HL-60 (cell line): ENCODE results near the gene KCNC1.

Experiments
- TF ChIP-seq, protein P1 (sequence below): IDR thresholded peaks from one replicate; pipeline ENCODE4 v1.5.1; 2011; ENCODE audit warnings: low read length, control low read depth, inconsistent platforms; ENCODE audit not compliant: insufficient read depth
- TF ChIP-seq, protein P2 (sequence below): IDR thresholded peaks from 2 replicates; pipeline ENCODE4 v1.6.1; 2012; ENCODE audit warnings: low read depth; ENCODE audit not compliant: insufficient replicate concordance

DNA sequence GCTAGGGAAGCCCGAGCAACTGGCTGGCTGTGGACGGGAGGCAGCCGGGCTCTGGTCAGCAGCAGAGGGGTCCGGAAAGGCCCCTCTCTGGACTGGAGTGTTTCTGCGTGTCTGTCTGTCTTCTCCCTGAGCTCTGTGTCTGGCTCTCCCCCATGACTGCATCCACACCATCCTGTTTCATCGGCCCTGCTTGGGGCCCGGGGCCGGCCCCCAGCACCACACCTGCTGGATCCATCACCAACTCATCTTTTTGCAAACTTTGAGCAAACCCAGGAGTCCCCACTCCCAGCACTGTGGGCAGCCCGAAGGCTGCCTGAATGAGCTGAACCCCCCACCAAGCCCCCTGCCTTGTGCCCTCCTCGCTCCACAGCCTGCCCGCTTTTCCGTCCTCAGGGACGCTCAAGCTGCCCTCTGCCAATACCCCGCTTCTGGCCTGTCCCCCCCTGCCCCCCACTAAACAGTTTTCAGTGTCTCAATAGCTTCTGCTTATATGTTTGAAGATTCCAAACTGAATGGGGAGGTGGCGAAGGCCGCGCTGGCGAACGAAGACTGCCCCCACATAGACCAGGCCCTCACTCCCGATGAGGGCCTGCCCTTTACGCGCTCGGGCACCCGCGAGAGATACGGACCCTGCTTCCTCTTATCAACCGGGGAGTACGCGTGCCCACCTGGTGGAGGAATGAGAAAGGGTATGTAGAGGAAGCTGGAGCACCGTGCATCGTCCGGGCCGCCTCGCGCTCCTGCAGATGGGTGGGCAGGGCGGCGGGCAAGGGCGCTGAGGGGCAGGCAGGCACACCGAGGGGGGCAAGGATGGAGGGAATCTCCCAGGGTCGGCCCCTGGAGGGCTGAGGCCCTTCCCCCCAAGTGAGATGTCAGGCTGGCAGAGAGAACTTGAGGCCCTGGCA lies 44.6 kb downstream of the KCNC1 start:
- TF ChIP-seq, protein P1, sequence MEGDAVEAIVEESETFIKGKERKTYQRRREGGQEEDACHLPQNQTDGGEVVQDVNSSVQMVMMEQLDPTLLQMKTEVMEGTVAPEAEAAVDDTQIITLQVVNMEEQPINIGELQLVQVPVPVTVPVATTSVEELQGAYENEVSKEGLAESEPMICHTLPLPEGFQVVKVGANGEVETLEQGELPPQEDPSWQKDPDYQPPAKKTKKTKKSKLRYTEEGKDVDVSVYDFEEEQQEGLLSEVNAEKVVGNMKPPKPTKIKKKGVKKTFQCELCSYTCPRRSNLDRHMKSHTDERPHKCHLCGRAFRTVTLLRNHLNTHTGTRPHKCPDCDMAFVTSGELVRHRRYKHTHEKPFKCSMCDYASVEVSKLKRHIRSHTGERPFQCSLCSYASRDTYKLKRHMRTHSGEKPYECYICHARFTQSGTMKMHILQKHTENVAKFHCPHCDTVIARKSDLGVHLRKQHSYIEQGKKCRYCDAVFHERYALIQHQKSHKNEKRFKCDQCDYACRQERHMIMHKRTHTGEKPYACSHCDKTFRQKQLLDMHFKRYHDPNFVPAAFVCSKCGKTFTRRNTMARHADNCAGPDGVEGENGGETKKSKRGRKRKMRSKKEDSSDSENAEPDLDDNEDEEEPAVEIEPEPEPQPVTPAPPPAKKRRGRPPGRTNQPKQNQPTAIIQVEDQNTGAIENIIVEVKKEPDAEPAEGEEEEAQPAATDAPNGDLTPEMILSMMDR: no peak
- TF ChIP-seq, protein P2, sequence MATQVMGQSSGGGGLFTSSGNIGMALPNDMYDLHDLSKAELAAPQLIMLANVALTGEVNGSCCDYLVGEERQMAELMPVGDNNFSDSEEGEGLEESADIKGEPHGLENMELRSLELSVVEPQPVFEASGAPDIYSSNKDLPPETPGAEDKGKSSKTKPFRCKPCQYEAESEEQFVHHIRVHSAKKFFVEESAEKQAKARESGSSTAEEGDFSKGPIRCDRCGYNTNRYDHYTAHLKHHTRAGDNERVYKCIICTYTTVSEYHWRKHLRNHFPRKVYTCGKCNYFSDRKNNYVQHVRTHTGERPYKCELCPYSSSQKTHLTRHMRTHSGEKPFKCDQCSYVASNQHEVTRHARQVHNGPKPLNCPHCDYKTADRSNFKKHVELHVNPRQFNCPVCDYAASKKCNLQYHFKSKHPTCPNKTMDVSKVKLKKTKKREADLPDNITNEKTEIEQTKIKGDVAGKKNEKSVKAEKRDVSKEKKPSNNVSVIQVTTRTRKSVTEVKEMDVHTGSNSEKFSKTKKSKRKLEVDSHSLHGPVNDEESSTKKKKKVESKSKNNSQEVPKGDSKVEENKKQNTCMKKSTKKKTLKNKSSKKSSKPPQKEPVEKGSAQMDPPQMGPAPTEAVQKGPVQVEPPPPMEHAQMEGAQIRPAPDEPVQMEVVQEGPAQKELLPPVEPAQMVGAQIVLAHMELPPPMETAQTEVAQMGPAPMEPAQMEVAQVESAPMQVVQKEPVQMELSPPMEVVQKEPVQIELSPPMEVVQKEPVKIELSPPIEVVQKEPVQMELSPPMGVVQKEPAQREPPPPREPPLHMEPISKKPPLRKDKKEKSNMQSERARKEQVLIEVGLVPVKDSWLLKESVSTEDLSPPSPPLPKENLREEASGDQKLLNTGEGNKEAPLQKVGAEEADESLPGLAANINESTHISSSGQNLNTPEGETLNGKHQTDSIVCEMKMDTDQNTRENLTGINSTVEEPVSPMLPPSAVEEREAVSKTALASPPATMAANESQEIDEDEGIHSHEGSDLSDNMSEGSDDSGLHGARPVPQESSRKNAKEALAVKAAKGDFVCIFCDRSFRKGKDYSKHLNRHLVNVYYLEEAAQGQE: no peak
